ENCODE results near the gene PACSIN1. TPM values are rescaled to one million over a fixed set of nuclear protein-coding genes. Genes with fewer than 3 reads are reported as not detected.

PACSIN1 gene
- total RNA-seq, 1 donor from 2014 or later = not detected

GRCh38 chr6:34570066-34570833, 104.4 kb downstream of the PACSIN1 start:
- no peaks in the 10 kb centered on the region for H3K36me3 Mint-ChIP-seq (ENCODE audit: unreplicated experiment)
- H3K4me3 Mint-ChIP-seq (ENCODE audit: unreplicated experiment) = no peak overlapping the region
- no peaks in the 10 kb centered on the region for H3K9me3 Mint-ChIP-seq (ENCODE audit: unreplicated experiment)
- no peak for DNase-seq (ENCODE audit: extremely low spot score, unreplicated experiment)
- H3K27me3 Mint-ChIP-seq (ENCODE audit: unreplicated experiment) = no peaks in the 10 kb centered on the region
- no peaks in the 10 kb centered on the region for H3K4me1 Mint-ChIP-seq (ENCODE audit: unreplicated experiment)
- no peak overlapping the region for H3K27ac Mint-ChIP-seq (ENCODE audit: unreplicated experiment)
- no peak for TF ChIP-seq CTCF (IDR thresholded peaks at IDR 0.05)

GRCh38 chr6:34571388-34571787, 105.5 kb downstream of the PACSIN1 start:
- Mint-ChIP-seq H3K36me3 (ENCODE audit: unreplicated experiment) (no peaks in the 10 kb centered on the region), H3K27me3 (ENCODE audit: unreplicated experiment) (no peaks in the 10 kb centered on the region), H3K9me3 (ENCODE audit: unreplicated experiment) (no peaks in the 10 kb centered on the region), H3K27ac (ENCODE audit: unreplicated experiment) (no peak overlapping the region), H3K4me3 (ENCODE audit: unreplicated experiment) (no peak overlapping the region), H3K4me1 (ENCODE audit: unreplicated experiment) (no peaks in the 10 kb centered on the region)
- no peak for TF ChIP-seq CTCF (IDR thresholded peaks at IDR 0.05)
- DNase-seq (ENCODE audit: extremely low spot score, unreplicated experiment) = no peak

- H3K4me3 Mint-ChIP-seq (ENCODE audit: unreplicated experiment) = no peak overlapping the region
- no peaks in the 10 kb centered on the region for H3K27me3 Mint-ChIP-seq (ENCODE audit: unreplicated experiment)
- H3K9me3 Mint-ChIP-seq (ENCODE audit: unreplicated experiment) = no peaks in the 10 kb centered on the region
- no peak overlapping the region for H3K27ac Mint-ChIP-seq (ENCODE audit: unreplicated experiment)
- no peaks in the 10 kb centered on the region for H3K36me3 Mint-ChIP-seq (ENCODE audit: unreplicated experiment)
- H3K4me1 Mint-ChIP-seq (ENCODE audit: unreplicated experiment) = peaks cover 1% of the 10 kb centered on the region
- TF ChIP-seq CTCF (IDR thresholded peaks at IDR 0.05) = no peak
- DNase-seq (ENCODE audit: extremely low spot score, unreplicated experiment) = no peak
These were observed 106.1 kb downstream of the PACSIN1 start for GRCh38 chr6:34572021-34572420.

- no peaks in the 10 kb centered on the region for H3K27me3 Mint-ChIP-seq (ENCODE audit: unreplicated experiment)
- DNase-seq (ENCODE audit: extremely low spot score, unreplicated experiment) = no peak
- H3K36me3 Mint-ChIP-seq (ENCODE audit: unreplicated experiment) = no peaks in the 10 kb centered on the region
- H3K4me3 Mint-ChIP-seq (ENCODE audit: unreplicated experiment) = no peak overlapping the region
- no peaks in the 10 kb centered on the region for H3K9me3 Mint-ChIP-seq (ENCODE audit: unreplicated experiment)
- H3K4me1 Mint-ChIP-seq (ENCODE audit: unreplicated experiment) = peaks cover 1% of the 10 kb centered on the region
- TF ChIP-seq CTCF (IDR thresholded peaks at IDR 0.05) = no peak
- H3K27ac Mint-ChIP-seq (ENCODE audit: unreplicated experiment) = no peak overlapping the region
These were observed 106.7 kb downstream of the PACSIN1 start for GRCh38 chr6:34572585-34572984.

- Mint-ChIP-seq H3K9me3 (ENCODE audit: unreplicated experiment) (no peaks in the 10 kb centered on the region), H3K27ac (ENCODE audit: unreplicated experiment) (no peak overlapping the region), H3K4me3 (ENCODE audit: unreplicated experiment) (no peak overlapping the region), H3K4me1 (ENCODE audit: unreplicated experiment) (peaks cover 1% of the 10 kb centered on the region), H3K27me3 (ENCODE audit: unreplicated experiment) (no peaks in the 10 kb centered on the region), H3K36me3 (ENCODE audit: unreplicated experiment) (no peaks in the 10 kb centered on the region)
- no peak for TF ChIP-seq CTCF (IDR thresholded peaks at IDR 0.05)
- DNase-seq (ENCODE audit: extremely low spot score, unreplicated experiment) = no peak
These were observed 107.8 kb downstream of the PACSIN1 start for GRCh38 chr6:34573567-34574183.
